Kidney epithelial cell (primary cell): ENCODE results near the gene PACSIN1. TPM values are rescaled to one million over a fixed set of nuclear protein-coding genes. Genes with fewer than 3 reads are reported as not detected.
"Not testable (repeated sequence)": the region's sequence is repeated elsewhere in the genome, so short reads cannot be mapped to it uniquely, and the experiment has no call there.

Experiments
- DNase-seq: peaks from one replicate; pipeline ENCODE4 v3.0.0-alpha.2; 2010; ENCODE audit warnings: low read depth
- H3K27me3 ChIP-seq: 2 replicates; pipeline ENCODE4 v1.6.0; 2011; ENCODE audit warnings: low read length; ENCODE audit not compliant: control insufficient read depth, insufficient read depth
- H3K36me3 ChIP-seq: 2 replicates; pipeline ENCODE4 v1.5.1; 2011; ENCODE audit warnings: low read length; ENCODE audit not compliant: control insufficient read depth, insufficient read depth
- H3K4me3 ChIP-seq: 2 replicates; pipeline ENCODE4 v1.5.1; 2011; ENCODE audit warnings: low read depth, mild to moderate bottlenecking, control low read depth, low read length
- total RNA-seq: library from RNA; depleted of rRNA; stranded (reverse); fragments of >200 nt; gene quantifications from 2 replicates; pipeline ENCODE4 v1.2.3, GENCODE V29; 2015
- TF ChIP-seq, protein P1 (sequence below): IDR thresholded peaks from 2 replicates; pipeline ENCODE4 v1.5.1; 2011; ENCODE audit warnings: mild to moderate bottlenecking, moderate library complexity, low read length, control low read depth, inconsistent platforms; ENCODE audit not compliant: insufficient read depth, poor library complexity, severe bottlenecking

The PACSIN1 gene
- total RNA-seq, 1 donor from 2014 or later = 0.04 TPM

DNA sequence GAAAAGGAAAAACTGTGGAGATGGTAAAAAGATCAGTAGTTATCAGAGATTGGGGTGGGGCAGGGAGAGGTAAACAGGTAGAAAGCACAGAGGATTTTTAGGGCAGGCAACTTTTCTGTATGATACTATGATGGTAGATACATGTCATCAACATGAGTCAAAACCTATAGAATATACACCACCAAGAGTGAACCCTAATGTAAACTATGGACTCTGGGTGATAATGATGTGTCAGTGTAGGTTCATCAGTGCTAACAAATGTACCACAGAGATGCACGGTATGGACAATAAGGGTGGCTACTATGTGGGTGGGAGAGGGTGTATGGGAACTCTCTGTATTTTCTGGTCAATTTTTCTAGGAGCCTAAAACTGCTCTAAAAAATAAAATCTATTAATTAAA lies 18.5 kb downstream of the PACSIN1 start:
- TF ChIP-seq, protein P1, sequence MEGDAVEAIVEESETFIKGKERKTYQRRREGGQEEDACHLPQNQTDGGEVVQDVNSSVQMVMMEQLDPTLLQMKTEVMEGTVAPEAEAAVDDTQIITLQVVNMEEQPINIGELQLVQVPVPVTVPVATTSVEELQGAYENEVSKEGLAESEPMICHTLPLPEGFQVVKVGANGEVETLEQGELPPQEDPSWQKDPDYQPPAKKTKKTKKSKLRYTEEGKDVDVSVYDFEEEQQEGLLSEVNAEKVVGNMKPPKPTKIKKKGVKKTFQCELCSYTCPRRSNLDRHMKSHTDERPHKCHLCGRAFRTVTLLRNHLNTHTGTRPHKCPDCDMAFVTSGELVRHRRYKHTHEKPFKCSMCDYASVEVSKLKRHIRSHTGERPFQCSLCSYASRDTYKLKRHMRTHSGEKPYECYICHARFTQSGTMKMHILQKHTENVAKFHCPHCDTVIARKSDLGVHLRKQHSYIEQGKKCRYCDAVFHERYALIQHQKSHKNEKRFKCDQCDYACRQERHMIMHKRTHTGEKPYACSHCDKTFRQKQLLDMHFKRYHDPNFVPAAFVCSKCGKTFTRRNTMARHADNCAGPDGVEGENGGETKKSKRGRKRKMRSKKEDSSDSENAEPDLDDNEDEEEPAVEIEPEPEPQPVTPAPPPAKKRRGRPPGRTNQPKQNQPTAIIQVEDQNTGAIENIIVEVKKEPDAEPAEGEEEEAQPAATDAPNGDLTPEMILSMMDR = no peak
- Histone ChIP-seq H3K27me3 (no peaks in the 10 kb centered on the region), H3K4me3 (no peak overlapping the region), H3K36me3 (no peaks in the 10 kb centered on the region)
- no peak for DNase-seq

DNA sequence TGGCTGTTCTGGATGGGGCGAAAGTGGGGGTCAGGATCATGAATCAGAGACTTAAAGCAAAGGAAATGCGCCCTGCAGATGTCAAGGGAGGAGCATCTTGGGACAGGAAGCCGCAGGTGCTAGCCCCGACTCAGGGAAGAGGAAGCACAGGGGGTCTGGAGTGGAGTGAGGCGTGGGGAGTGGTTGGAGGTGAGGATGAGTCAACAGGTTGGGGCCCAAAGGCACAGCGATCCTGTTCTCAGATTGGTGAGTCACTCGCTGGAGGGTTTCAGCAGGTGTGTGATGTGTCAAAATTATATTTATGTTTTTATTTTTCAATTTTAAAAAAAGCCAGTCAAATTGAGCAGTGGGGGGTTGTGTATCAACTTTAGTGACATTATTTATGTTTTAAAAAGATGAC lies 19.0 kb downstream of the PACSIN1 start:
- TF ChIP-seq, protein P1 = no peak
- no peak overlapping the region for H3K4me3 ChIP-seq
- H3K27me3 ChIP-seq = no peaks in the 10 kb centered on the region
- H3K36me3 ChIP-seq = no peaks in the 10 kb centered on the region
- peak; percentile 14 for DNase-seq

DNA sequence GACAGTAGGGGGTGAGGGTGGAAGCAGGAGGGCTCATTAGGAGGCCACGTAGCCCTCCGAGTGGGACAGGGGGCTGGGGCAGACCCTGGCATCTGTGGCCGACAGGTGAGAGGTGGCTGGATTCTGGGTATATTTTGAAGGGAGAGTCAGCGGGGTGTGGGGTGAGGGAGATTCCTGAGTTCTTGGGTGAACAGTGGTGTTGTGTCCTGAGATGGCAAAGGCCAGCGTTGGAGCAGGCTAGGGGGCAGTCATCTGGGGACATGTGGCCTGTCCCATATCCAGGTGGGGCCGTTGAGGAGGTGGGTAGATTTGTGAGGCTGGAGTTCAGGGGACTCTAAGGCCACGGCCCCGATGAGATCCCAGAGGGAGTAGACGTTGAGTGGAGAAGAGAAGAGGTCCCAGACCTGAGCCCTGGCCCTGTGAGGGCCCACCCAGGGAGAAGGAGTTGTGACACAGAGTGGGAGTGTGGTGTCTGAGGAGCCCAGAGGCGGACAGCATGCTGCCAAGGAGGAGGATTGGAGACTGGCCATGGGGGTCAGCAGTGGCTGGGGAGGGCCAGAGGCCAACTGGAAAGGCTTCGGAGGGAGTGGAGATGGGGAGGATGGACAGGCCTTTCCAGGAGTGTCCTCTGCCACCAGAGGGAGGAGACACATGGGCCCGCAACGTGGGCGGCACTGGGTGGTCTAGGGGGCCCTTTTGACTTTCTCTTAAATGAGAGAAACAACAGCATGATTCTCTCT lies 19.6 kb downstream of the PACSIN1 start:
- Histone ChIP-seq H3K36me3 (no peaks in the 10 kb centered on the region), H3K4me3 (no peak overlapping the region), H3K27me3 (no peaks in the 10 kb centered on the region)
- no peak for DNase-seq
- TF ChIP-seq, protein P1 = no peak

DNA sequence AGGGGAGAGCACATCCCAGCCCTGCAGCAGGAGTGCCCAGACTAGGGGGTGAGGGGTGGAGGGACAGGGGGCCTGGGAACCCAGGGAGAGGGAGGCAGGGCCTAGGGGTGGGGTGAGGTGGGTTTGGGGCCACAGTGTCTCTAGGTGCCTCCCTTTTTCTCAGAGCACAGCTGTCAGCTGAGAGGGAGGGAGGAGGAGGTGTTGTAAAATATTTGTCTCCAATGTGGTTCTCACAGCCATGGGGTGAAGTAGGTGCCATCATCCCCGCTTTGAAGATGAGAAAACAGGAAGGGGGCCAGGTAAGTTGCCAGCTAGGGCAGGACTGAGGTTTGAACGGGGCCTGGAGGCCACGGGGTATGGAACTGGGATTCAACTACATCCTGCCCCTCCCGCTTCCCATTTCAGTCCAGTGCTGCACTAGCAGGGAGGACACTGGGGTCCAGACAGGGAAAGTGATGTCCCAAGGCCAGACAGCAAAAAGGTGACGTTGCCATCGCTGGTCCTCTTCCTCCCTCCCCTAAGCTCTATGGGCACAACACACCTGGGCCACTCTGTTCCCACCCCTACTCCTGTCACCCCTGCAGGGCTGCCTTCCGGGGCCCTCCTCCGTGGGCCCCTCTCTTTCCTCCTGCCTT lies 20.3 kb downstream of the PACSIN1 start:
- no peaks in the 10 kb centered on the region for H3K27me3 ChIP-seq
- no peak overlapping the region for H3K4me3 ChIP-seq
- TF ChIP-seq, protein P1 = no peak
- DNase-seq = no peak
- no peaks in the 10 kb centered on the region for H3K36me3 ChIP-seq

DNA sequence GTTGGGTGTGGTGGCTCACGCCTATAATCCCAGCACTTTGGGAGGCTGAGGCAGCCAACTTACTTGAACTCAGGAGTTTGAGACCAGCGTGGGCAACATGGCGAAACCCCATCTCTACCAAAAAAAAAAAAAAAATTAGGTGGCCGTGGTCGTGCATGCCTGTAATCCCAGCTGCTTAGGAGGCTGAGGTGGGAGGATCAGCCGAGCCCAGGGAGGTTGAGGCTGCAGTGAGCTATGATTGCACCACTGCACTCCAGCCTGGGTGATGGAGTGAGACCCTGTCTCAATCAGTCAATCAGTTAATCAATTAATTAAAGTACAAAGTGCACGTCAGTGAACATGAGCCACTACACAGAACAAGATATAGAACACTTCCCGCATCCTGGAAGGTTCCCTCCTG lies 21.0 kb downstream of the PACSIN1 start:
- not testable (repeated sequence) for H3K27me3 ChIP-seq, DNase-seq, H3K4me3 ChIP-seq, H3K36me3 ChIP-seq

DNA sequence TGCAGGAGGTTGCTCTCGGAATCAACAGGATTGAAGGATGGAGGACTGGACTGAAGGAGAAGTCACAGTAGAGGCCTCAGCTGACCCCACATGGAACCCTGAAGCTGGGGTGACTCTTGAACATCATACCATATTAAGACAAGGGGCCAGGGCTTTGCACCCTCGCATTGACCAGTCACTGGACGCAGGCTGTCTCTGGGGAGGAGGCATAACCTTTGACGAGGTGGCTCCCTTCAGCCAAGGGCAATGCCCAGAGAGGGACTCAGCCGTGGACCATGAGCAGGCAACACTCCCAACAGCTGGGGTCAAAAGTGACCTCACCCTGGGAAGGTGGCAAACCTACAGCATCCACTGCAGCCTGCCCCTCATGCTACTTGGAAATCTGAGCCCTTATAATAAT lies 21.7 kb downstream of the PACSIN1 start:
- Histone ChIP-seq H3K27me3 (no peaks in the 10 kb centered on the region), H3K4me3 (no peak overlapping the region), H3K36me3 (no peaks in the 10 kb centered on the region)
- TF ChIP-seq, protein P1 = no peak
- no peak for DNase-seq
